ENCODE results near the gene NPAS2.

The NPAS2 gene

DNA sequence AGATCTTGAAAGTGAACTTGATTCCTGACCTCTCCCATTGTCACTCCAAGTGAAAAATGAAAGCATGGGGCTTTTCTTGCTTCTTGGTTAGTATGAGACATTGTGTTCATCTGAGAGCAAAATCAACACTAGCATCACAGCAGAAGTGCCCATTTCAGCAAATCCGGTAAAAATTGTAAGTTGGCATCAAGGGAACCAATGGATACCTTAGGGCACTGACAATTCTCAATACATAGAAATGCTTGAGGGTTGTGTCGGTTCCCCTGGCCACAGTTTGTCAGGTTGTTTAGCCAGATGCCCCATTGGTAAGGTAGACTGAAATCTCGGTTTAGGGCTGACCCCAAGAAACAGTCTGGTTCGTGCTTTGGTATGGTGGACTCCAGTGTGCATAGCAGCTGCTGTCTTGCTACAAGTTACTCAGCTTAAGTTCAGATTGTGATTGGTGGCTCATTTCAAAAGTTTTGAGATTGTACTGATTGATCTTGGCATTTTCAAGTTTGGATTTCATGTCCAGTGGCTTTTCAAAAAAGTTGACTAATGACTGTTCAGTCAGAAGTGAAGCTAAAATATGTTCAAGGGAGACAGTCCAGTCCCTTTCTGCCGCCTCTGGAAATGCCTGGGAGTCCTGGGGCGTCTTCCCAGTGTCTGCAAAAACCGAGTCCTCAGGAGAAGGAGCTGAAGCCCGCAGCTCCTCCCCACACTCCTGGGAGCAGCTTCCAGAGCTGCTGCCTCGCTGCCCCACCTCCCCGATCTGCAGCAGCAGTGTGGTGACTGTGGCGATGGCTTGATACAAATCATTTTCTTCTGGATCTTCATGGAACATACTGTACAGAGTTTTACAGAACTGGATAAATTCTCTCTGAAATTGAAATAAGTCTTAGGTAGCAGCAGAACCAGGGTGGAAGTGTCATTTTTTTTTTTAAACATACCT is 187.7 kb downstream of the NPAS2 start:
- DNase-seq (ENCODE audit: low spot score) (no peak), ATAC-seq (ENCODE audit: low read depth) (peak; percentile 26; the same call in 2 of the 3 replicates)
- H3K27me3 ChIP-seq (ENCODE audit: insufficient read depth, poor library complexity, severe bottlenecking), result no peaks in the 10 kb centered on the region
- H3K4me3 ChIP-seq (ENCODE audit: severe bottlenecking), result no peak overlapping the region
- H3K27ac ChIP-seq (ENCODE audit: poor library complexity, severe bottlenecking), result peak overlapping the region; percentile 67
- peaks cover 93% of the 10 kb centered on the region for H3K36me3 ChIP-seq (ENCODE audit: low read depth)
- TF ChIP-seq, protein P1, sequence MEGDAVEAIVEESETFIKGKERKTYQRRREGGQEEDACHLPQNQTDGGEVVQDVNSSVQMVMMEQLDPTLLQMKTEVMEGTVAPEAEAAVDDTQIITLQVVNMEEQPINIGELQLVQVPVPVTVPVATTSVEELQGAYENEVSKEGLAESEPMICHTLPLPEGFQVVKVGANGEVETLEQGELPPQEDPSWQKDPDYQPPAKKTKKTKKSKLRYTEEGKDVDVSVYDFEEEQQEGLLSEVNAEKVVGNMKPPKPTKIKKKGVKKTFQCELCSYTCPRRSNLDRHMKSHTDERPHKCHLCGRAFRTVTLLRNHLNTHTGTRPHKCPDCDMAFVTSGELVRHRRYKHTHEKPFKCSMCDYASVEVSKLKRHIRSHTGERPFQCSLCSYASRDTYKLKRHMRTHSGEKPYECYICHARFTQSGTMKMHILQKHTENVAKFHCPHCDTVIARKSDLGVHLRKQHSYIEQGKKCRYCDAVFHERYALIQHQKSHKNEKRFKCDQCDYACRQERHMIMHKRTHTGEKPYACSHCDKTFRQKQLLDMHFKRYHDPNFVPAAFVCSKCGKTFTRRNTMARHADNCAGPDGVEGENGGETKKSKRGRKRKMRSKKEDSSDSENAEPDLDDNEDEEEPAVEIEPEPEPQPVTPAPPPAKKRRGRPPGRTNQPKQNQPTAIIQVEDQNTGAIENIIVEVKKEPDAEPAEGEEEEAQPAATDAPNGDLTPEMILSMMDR (IDR thresholded peaks at IDR 0.05; ENCODE audit: poor library complexity, severe bottlenecking), result no peak
- peaks cover 5% of the 10 kb centered on the region for H3K4me1 ChIP-seq (ENCODE audit: insufficient read depth, poor library complexity, severe bottlenecking)
- no peaks in the 10 kb centered on the region for H3K9me3 ChIP-seq (ENCODE audit: severe bottlenecking)

DNA sequence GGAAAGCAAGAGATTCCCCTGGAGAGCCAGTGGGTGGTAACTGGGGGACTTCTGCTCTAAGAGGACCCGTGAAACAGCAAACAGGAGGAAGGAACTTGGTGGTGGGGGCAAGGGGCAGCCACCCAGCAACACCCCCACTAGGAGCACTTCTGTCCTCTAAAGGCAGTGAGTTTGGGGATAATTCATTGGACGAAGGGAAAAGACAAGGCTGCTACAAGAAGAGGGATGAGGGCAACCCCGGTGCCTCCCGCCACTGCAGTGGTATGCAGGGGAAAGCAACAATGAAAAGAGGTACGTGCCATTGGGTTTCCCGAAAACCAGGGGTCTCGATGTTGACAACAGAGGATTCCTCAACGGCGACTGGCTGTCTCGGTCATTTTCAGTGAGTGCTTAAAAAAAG is 191.2 kb downstream of the NPAS2 start:
- H3K4me3 ChIP-seq (ENCODE audit: severe bottlenecking), result no peak overlapping the region
- DNase-seq (ENCODE audit: low spot score), result no peak
- no peaks in the 10 kb centered on the region for H3K4me1 ChIP-seq (ENCODE audit: insufficient read depth, poor library complexity, severe bottlenecking)
- no peak overlapping the region for H3K27ac ChIP-seq (ENCODE audit: poor library complexity, severe bottlenecking)
- no peaks in the 10 kb centered on the region for H3K27me3 ChIP-seq (ENCODE audit: insufficient read depth, poor library complexity, severe bottlenecking)
- peaks cover 82% of the 10 kb centered on the region for H3K36me3 ChIP-seq (ENCODE audit: low read depth)
- no peak for ATAC-seq (ENCODE audit: low read depth)
- TF ChIP-seq, protein P1 (IDR thresholded peaks at IDR 0.05; ENCODE audit: poor library complexity, severe bottlenecking), result no peak
- no peaks in the 10 kb centered on the region for H3K9me3 ChIP-seq (ENCODE audit: severe bottlenecking)

DNA sequence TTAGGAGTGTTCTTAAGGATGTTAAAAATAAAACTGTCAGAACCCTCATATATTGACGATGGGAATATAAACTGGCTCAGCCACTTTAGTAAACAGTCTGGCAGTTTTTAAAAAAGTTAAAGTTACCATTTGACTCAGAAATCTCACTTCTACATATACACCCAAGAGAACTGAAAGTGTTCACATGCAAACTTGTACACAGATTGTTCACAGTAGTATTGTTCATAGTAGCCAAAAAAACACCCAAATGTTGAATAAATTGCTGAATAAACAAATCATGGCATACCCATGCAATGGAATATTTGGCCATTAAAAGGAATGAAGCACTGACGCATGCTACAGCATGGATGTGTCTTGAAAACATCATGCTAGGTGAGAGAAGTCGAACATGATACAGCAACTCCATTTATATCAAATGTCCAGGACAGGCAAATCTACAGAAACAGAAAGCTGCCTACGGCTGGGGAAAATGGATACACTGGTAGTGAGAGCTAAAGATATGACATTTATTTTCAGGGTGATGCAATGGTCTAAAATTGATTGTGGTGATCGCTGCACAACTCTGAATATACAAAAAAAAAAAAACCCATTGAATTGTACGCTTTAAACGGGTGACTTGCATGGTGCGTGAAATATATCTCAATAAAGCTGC is 192.2 kb downstream of the NPAS2 start:
- H3K27ac ChIP-seq (ENCODE audit: poor library complexity, severe bottlenecking), result no peak overlapping the region
- no peaks in the 10 kb centered on the region for H3K4me1 ChIP-seq (ENCODE audit: insufficient read depth, poor library complexity, severe bottlenecking)
- H3K36me3 ChIP-seq (ENCODE audit: low read depth), result peaks cover 73% of the 10 kb centered on the region
- DNase-seq (ENCODE audit: low spot score), result no peak
- H3K27me3 ChIP-seq (ENCODE audit: insufficient read depth, poor library complexity, severe bottlenecking), result no peaks in the 10 kb centered on the region
- no peak overlapping the region for H3K4me3 ChIP-seq (ENCODE audit: severe bottlenecking)
- no peaks in the 10 kb centered on the region for H3K9me3 ChIP-seq (ENCODE audit: severe bottlenecking)
- no peak for ATAC-seq (ENCODE audit: low read depth)
- TF ChIP-seq, protein P1 (IDR thresholded peaks at IDR 0.05; ENCODE audit: poor library complexity, severe bottlenecking), result no peak

DNA sequence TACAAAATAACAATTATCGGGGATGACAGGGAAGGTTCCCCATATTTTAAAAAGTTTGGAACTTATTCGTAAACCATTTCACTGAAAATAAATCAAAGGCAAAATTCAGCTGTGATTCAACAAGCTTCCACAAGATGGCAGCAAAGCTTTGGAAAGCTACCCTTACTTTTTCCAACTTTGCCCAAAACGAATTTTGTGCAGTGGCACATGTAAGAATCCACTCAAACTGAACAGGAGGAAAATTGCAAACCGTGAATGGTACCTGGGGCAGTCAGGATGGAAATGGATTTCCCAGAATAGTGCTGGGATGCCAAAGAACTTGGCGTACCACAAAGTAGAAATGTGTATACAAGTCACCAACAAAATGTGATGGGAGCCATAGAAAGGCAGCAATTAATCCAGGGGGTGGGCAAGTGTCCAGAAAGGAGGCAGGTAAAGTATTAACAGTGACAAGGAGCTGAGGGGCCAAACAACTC is 192.8 kb downstream of the NPAS2 start:
- Histone ChIP-seq H3K36me3 (ENCODE audit: low read depth) (peaks cover 73% of the 10 kb centered on the region), H3K27ac (ENCODE audit: poor library complexity, severe bottlenecking) (no peak overlapping the region)

More for the DNA sequence above, 192.8 kb downstream of the NPAS2 start:
- Histone ChIP-seq H3K27me3 (ENCODE audit: insufficient read depth, poor library complexity, severe bottlenecking) (no peaks in the 10 kb centered on the region), H3K4me3 (ENCODE audit: severe bottlenecking) (no peak overlapping the region), H3K9me3 (ENCODE audit: severe bottlenecking) (no peaks in the 10 kb centered on the region), H3K4me1 (ENCODE audit: insufficient read depth, poor library complexity, severe bottlenecking) (no peaks in the 10 kb centered on the region)
- TF ChIP-seq, protein P1 (IDR thresholded peaks at IDR 0.05; ENCODE audit: poor library complexity, severe bottlenecking), result peak; percentile 91
- DNase-seq (ENCODE audit: low spot score), result no peak
- ATAC-seq (ENCODE audit: low read depth), result no peak
